Endothelial cell of umbilical vein (primary cell): Measurements from ENCODE around the gene OR1J4. TPM values are rescaled to one million over a fixed set of nuclear protein-coding genes. Genes with fewer than 3 reads are reported as not detected.

Experiments used
- BruUV-seq: library from RNA; stranded (reverse); fragments of 400-500 nt; replicated peaks from 2 replicates; lab custom pipeline; 2021; lab: Mats Ljungman, UMichigan
- CTCF ChIA-PET: fragments of 300-600, 350-600 bp; sonication (Branson Sonifier 250); formaldehyde crosslinking; loops from one replicate; lab custom pipeline; 2021; ENCODE audit warnings: antibody characterized with exemption, inconsistent platforms; lab: Charles Lee
- POLR2A ChIA-PET: fragments of 300-600, 350-600 bp; sonication (Branson Sonifier 250); formaldehyde crosslinking; loops from one replicate; lab custom pipeline; 2021; ENCODE audit warnings: antibody characterized with exemption, inconsistent platforms; lab: Charles Lee
- DNase-seq: peaks from one replicate; pipeline ENCODE4 v3.0.0-alpha.2; 2011; ENCODE audit warnings: low read depth, low spot score
- FAIRE-seq: peaks from 2 replicates; lab custom pipeline; 2011; peaks lifted over from hg19 to GRCh38; lab: Jason Lieb, UNC
- H2AFZ ChIP-seq: 2 replicates; pipeline ENCODE4 v1.6.0; 2012; ENCODE audit warnings: low read depth, low read length, control low read depth, inconsistent platforms
- H3K27ac ChIP-seq: 2 replicates; pipeline ENCODE4 v1.5.1; 2011; ENCODE audit warnings: low read depth, mild to moderate bottlenecking, control low read depth, low read length, moderate library complexity; ENCODE audit not compliant: insufficient read depth
- H3K27me3 ChIP-seq, 2 experiments: 2 replicates each; pipeline versions ENCODE4 v1.6.0 to v1.6.1; 2011; ENCODE audit warnings: low read length in 2 of 2, mixed read lengths in 1 of 2; ENCODE audit not compliant: control insufficient read depth in 2 of 2, insufficient read depth in 2 of 2
- H3K36me3 ChIP-seq, 2 experiments: 2 replicates in 1 of 2; 3 replicates in 1 of 2; pipeline ENCODE4 v1.5.1; 2011; ENCODE audit warnings: low read length in 2 of 2, mild to moderate bottlenecking in 1 of 2, moderate library complexity in 1 of 2; ENCODE audit not compliant: control insufficient read depth in 2 of 2, insufficient read depth in 2 of 2; ENCODE audit errors: extremely low read depth in 1 of 2
- H3K4me1 ChIP-seq: 3 replicates; pipeline ENCODE4 v1.5.1; 2011; ENCODE audit warnings: mild to moderate bottlenecking, low read length; ENCODE audit not compliant: control insufficient read depth, insufficient read depth; ENCODE audit errors: extremely low read depth
- H3K4me2 ChIP-seq: 2 replicates; pipeline ENCODE4 v1.6.1; 2011; ENCODE audit warnings: low read length, control low read depth, mixed read lengths; ENCODE audit not compliant: insufficient read depth
- H3K4me3 ChIP-seq, 3 experiments: fragments of 200-600 bp in 1 of 3; sonication (generic), shearing (Covaris generic) in 1 of 3; replicated peaks in 1 of 3; 2 replicates each; pipeline ENCODE4 v1.5.1; 2011 to 2016; ENCODE audit warnings: control low read depth in 3 of 3, low read length in 3 of 3, mild to moderate bottlenecking in 2 of 3, inconsistent platforms in 1 of 3, low read depth in 1 of 3, moderate library complexity in 1 of 3; ENCODE audit not compliant: insufficient read depth in 1 of 3
- H3K79me2 ChIP-seq: 2 replicates; pipeline ENCODE4 v1.6.0; 2012; ENCODE audit warnings: low read length, inconsistent platforms; ENCODE audit not compliant: control insufficient read depth, insufficient read depth
- H3K9ac ChIP-seq: replicated peaks from 2 replicates; pipeline ENCODE3; 2011; ENCODE audit warnings: low read length, control low read depth; ENCODE audit not compliant: insufficient read depth; ENCODE audit errors: extremely low read depth
- H3K9me1 ChIP-seq: replicated peaks from 3 replicates; pipeline ENCODE4 v1.6.0; 2011; ENCODE audit warnings: mild to moderate bottlenecking, low read length; ENCODE audit not compliant: control insufficient read depth, insufficient read depth; ENCODE audit errors: extremely low read depth
- H3K9me3 ChIP-seq: replicated peaks from 2 replicates; pipeline ENCODE4 v1.5.1; 2012; ENCODE audit warnings: low read length, inconsistent platforms; ENCODE audit not compliant: control insufficient read depth, insufficient read depth
- H4K20me1 ChIP-seq: replicated peaks from 2 replicates; pipeline ENCODE3; 2011; ENCODE audit warnings: mild to moderate bottlenecking, low read length; ENCODE audit not compliant: control insufficient read depth, insufficient read depth; ENCODE audit errors: extremely low read depth
- CTCF ChIP-seq, 2 donors: IDR thresholded peaks; 1 replicate in 1 of 2; 2 replicates in 1 of 2; pipeline ENCODE4 v1.5.1; 2011; ENCODE audit warnings: low read length in 2 of 2, mild to moderate bottlenecking in 2 of 2, moderate library complexity in 2 of 2, control low read depth in 1 of 2, inconsistent platforms in 1 of 2, low read depth in 1 of 2; ENCODE audit not compliant: insufficient read depth in 1 of 2; ENCODE audit errors: extremely low read depth in 1 of 2
- EZH2 ChIP-seq: IDR thresholded peaks from 2 replicates; pipeline ENCODE4 v1.6.1; 2012; ENCODE audit warnings: borderline replicate concordance, low read depth, mild to moderate bottlenecking, moderate library complexity, low read length, inconsistent platforms; ENCODE audit not compliant: severe bottlenecking
- FOS ChIP-seq: IDR thresholded peaks from 2 replicates; pipeline ENCODE4 v1.6.1; 2011; ENCODE audit warnings: mild to moderate bottlenecking, low read length, moderate library complexity, borderline replicate concordance; ENCODE audit not compliant: insufficient read depth
- GATA2 ChIP-seq: IDR thresholded peaks from 2 replicates; pipeline ENCODE4 v1.7.0; 2011; ENCODE audit warnings: low read depth, mild to moderate bottlenecking, moderate library complexity, mixed read lengths, low read length; ENCODE audit not compliant: insufficient read length, insufficient read depth
- JUN ChIP-seq: IDR thresholded peaks from 2 replicates; pipeline ENCODE4 v1.6.1; 2011; ENCODE audit warnings: borderline replicate concordance, low read depth; ENCODE audit not compliant: insufficient read length, insufficient read depth
- MAX ChIP-seq: IDR thresholded peaks from 2 replicates; pipeline ENCODE4 v1.6.1; 2011; ENCODE audit not compliant: insufficient read depth, insufficient read length
- MYC ChIP-seq: IDR thresholded peaks from one replicate; pipeline ENCODE4 v1.6.1; 2011; ENCODE audit warnings: mild to moderate bottlenecking, low read depth, low read length
- POLR2A ChIP-seq: IDR thresholded peaks from 2 replicates; pipeline ENCODE4 v1.6.1; 2012; ENCODE audit warnings: low read depth, mild to moderate bottlenecking, control low read depth, low read length
- POLR2AphosphoS5 ChIP-seq: IDR thresholded peaks from 2 replicates; pipeline ENCODE4 v1.6.1; 2012; ENCODE audit warnings: low read depth, mild to moderate bottlenecking, control low read depth, low read length, moderate library complexity; ENCODE audit not compliant: insufficient read depth
- dilution Hi-C: fragments of 300-500 bp; cut with MboI; formaldehyde crosslinking; loops from one replicate; pipeline ENCODE4 v1.15.0; 2019; ENCODE audit warnings: low sequenced_read_pairs; ENCODE audit not compliant: extremely low pct_ligation_motif_present
- intact Hi-C: fragments of 100-400 bp; cut with micrococcal nuclease; formaldehyde crosslinking; loops from one replicate; pipeline ENCODE4 v1.10.0; 2022
- polyA plus RNA-seq, 4 experiments: library from polyadenylated mRNA; depleted of rRNA in 3 of 4; stranded (reverse) in 3 of 4; unstranded in 1 of 4; fragments of >200 nt; gene quantifications; 2 replicates each; pipeline versions ENCODE4 v1.2.1 to v1.2.3, GENCODE V29; 2011 to 2012; ENCODE audit warnings: missing spikeins in 1 of 4
- total RNA-seq: library from RNA; stranded (reverse); gene quantifications from 2 replicates; pipeline ENCODE4 v1.2.3, GENCODE V29; 2021

The OR1J4 gene
- total and polyA plus RNA-seq, 2 donors (not counting 3 experiments of a cell fraction or from before 2014, with no cell fraction given) = not detected

- dilution Hi-C loops = no loop called here
Observed at GRCh38 chr9:122474561-122474960, 44.4 kb upstream of the OR1J4 start.

More at GRCh38 chr9:122474561-122474960, 44.4 kb upstream of the OR1J4 start:
- POLR2A ChIA-PET = no interaction called here
- intact Hi-C loops = no loop called here
- FAIRE-seq (no peak), DNase-seq (no peak)
- Histone ChIP-seq H2AFZ (no peak overlapping the region), H3K9me1 (no peaks in the 10 kb centered on the region), H3K27me3 (peaks cover 11 to 17% of the 10 kb centered on the region in 2 experiments), H4K20me1 (no peaks in the 10 kb centered on the region), H3K9ac (no peak overlapping the region), H3K9me3 (no peaks in the 10 kb centered on the region), H3K27ac (no peak overlapping the region), H3K4me3 (no peak overlapping the region), H3K79me2 (no peaks in the 10 kb centered on the region), H3K36me3 (no peaks in the 10 kb centered on the region), H3K4me2 (no peak overlapping the region), H3K4me1 (no peaks in the 10 kb centered on the region)
- no peak for TF ChIP-seq GATA2
- TF ChIP-seq POLR2A = no peak
- TF ChIP-seq POLR2AphosphoS5 = no peak
- no peak for TF ChIP-seq MYC
- no peak for TF ChIP-seq EZH2
- TF ChIP-seq CTCF (IDR thresholded peaks at IDR 0.05; ENCODE audit: extremely low read depth in 1 of 2, insufficient read depth in 1 of 2, low read depth in 1 of 2, low read length in 2 of 2) = no peak
- TF ChIP-seq JUN = no peak
- TF ChIP-seq FOS = no peak
- TF ChIP-seq MAX = no peak
- CTCF ChIA-PET = interaction anchor here (1.0 to 2.3 kb wide), 3 partner anchors 10 to 336 kb away, joined by 3 to 13 read pairs (median 3); no protein-coding TSS in a partner anchor
- BruUV-seq = no TSS peak
